ENCODE results near the gene DGUOK.
A peak's percentile ranks its signal among the peaks of the same experiment; 100 is the strongest.

The DGUOK gene

DNA sequence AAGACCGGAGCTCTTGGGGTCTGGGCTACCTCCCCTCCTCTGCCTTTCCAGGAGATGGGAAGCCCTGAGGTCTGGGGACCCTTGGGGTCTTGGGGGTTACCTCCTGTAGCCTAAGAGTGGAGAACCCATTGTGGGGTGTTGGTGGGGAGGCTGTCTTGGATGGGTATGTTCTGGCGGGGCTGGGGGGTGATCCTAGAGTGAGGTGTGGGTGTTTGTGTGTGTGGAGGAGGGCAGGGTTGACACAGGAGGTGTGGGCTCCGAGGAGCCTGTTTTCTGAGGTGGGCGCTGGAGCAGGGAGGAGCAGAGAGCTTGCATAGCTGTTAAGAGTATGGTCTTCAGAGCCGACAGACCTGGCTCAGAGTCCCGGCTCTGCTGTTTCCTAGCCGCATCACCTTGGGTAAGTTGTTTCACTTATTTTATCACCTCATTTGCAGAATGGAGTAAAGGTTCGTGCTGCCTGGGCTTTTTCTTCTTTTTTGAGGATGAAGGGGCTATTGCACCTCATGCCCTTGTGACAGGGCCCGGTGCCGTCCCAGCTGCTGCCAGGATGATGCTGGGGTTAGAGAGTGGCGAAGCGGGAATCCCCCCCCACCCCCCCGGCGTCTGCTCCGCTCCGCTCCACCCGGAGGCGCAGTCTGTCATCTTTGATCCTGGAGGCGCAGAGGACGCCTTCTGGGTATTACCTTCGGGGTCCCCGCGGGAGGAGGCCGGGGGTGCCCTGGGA, 75.3 kb downstream of the DGUOK start:
- Histone ChIP-seq H3K4me1 (ENCODE audit: control insufficient read depth, low read depth, low read length) (peaks cover 18% of the 10 kb centered on the region), H3K18ac (ENCODE audit: low read length) (no peak overlapping the region), H3K79me1 (ENCODE audit: low read length) (peaks cover 38% of the 10 kb centered on the region), H3K23ac (ENCODE audit: low read length) (peak overlapping the region; percentile 91), H3K27ac (ENCODE audit: low read depth, low read length) (no peak overlapping the region), H4K8ac (ENCODE audit: low read depth, low read length) (no peak overlapping the region), H3K9ac (ENCODE audit: low read length) (peak overlapping the region; percentile 41), H4K5ac (ENCODE audit: low read length) (no peak overlapping the region), H3K27me3 (ENCODE audit: insufficient read depth, low read length, poor library complexity) (no peaks in the 10 kb centered on the region), H2AK5ac (ENCODE audit: low read length) (no peak overlapping the region), H3K79me2 (ENCODE audit: control insufficient read depth, insufficient read depth, low read length) (peaks cover 34% of the 10 kb centered on the region), H3K36me3 (ENCODE audit: control insufficient read depth, insufficient read depth, low read length) (no peaks in the 10 kb centered on the region), H3K56ac (ENCODE audit: low read length) (peak overlapping the region; percentile 35), H2BK5ac (ENCODE audit: low read length) (no peak overlapping the region), H3K4me3 (ENCODE audit: low read length) (no peak overlapping the region), H3K4ac (ENCODE audit: low read depth, low read length) (no peak overlapping the region), H3K4me2 (ENCODE audit: low read length) (peak overlapping the region; percentile 70), H2BK120ac (ENCODE audit: low read depth, low read length) (no peak overlapping the region), H2BK15ac (replicated peaks; ENCODE audit: low read depth) (no peak overlapping the region)
- WGBS (ENCODE audit: extremely low coverage, insufficient coverage, low lambda C conversion rate): no CpG with 5 or more reads among the region's 24 CpGs
- no peak for DNase-seq

DNA sequence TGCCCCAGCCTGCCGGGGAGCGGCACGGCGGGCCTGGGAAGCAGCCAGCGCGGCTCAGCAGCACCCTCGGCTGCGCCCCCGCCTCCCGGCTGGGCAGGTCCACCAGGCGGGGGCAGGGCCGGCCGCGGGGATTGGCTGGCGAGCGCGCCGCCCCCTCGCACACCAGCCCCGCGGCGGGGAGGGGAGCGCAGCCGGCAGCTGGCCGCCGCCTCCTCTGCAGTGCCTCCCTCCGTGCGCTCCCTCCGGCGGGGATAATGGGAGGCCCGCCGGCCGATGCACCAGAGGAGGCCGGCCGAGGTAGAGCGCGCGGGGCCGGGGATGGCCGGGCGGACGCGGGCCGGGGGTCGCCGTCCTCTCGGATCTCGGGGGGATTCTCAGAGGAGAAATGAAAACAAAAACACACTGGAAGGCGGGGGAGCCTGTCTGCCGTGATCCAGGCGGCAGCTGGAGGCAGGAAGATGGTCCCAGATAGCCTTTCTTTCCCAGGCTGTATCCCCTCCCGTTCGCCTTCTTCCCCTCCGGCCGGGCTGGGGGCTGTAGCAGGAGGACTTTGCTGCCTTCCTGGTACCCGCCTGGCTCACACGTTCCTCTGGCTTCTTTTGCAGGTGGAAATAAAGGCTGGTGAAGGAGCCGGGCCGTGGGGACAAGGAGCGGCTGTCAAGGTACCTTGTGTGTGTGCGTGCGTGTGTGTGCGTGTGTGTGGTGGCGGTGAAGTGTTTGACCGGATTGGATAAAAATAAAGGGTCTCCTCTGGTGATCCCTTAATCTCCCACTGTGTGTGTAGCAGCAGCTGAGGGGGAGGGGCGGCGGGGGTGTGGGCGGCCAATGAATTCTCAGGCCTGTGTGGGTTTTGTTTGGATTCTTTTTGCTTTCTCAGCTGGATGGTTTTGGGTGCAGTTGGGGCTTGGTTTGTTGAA, 76.1 kb downstream of the DGUOK start:
- Histone ChIP-seq H3K18ac (ENCODE audit: low read length) (peak overlapping the region; percentile 42), H2BK15ac (replicated peaks; ENCODE audit: low read depth) (no peak overlapping the region), H3K79me1 (ENCODE audit: low read length) (peaks cover 37% of the 10 kb centered on the region), H3K23ac (ENCODE audit: low read length) (no peak overlapping the region), H3K27me3 (ENCODE audit: insufficient read depth, low read length, poor library complexity) (no peaks in the 10 kb centered on the region), H4K5ac (ENCODE audit: low read length) (no peak overlapping the region), H4K8ac (ENCODE audit: low read depth, low read length) (no peak overlapping the region), H2BK5ac (ENCODE audit: low read length) (no peak overlapping the region), H2AK5ac (ENCODE audit: low read length) (no peak overlapping the region), H2BK120ac (ENCODE audit: low read depth, low read length) (no peak overlapping the region), H3K4me1 (ENCODE audit: control insufficient read depth, low read depth, low read length) (peaks cover 23% of the 10 kb centered on the region), H3K4me2 (ENCODE audit: low read length) (peak overlapping the region; percentile 92), H3K9ac (ENCODE audit: low read length) (peak overlapping the region; percentile 69), H3K36me3 (ENCODE audit: control insufficient read depth, insufficient read depth, low read length) (no peaks in the 10 kb centered on the region), H3K4ac (ENCODE audit: low read depth, low read length) (no peak overlapping the region), H3K79me2 (ENCODE audit: control insufficient read depth, insufficient read depth, low read length) (peaks cover 33% of the 10 kb centered on the region), H3K27ac (ENCODE audit: low read depth, low read length) (peak overlapping the region; percentile 78), H3K56ac (ENCODE audit: low read length) (peak overlapping the region; percentile 85), H3K4me3 (ENCODE audit: low read length) (peak overlapping the region; percentile 36)
- WGBS (ENCODE audit: extremely low coverage, insufficient coverage, low lambda C conversion rate): no CpG with 5 or more reads among the region's 68 CpGs
- DNase-seq: peak; percentile 92

DNA sequence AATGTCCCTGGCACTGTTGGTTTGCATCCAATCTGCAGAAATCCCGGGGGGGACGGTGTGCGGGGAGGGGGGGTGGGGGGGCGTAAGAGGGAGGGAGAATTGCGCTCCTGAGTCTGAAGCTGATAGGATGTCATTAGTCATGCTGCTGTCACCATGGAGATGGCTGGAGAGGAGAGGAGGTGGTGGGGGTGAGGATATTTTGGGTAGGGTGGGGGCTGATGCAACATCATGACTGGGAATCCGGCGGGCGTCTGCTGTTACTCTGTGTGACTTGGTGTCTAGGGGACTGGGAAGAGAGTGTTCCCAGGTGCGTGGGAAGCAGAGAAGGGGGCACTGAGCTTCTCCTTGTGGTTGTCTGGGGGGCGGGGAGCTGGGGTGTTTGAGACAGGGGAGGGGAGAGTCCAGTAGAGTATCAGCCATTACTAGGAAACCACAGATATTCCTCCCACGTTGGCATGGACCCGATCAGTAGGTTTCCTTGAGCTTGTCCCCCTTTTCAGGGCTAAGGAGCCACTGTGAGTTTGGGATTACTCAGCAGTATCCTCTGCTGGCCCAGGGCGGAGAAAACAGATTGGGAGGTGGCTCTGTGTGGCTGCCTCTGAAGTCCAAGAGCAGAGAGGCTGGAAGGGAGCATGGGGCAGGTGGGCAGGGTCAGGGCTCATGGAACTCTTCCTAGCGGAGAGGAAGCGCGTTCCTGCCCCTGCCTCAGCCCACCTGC, 77.0 kb downstream of the DGUOK start:
- Histone ChIP-seq H3K79me2 (ENCODE audit: control insufficient read depth, insufficient read depth, low read length) (peaks cover 31% of the 10 kb centered on the region), H4K8ac (ENCODE audit: low read depth, low read length) (no peak overlapping the region), H4K5ac (ENCODE audit: low read length) (no peak overlapping the region), H3K18ac (ENCODE audit: low read length) (no peak overlapping the region), H2BK120ac (ENCODE audit: low read depth, low read length) (no peak overlapping the region), H3K4me2 (ENCODE audit: low read length) (no peak overlapping the region), H2BK15ac (replicated peaks; ENCODE audit: low read depth) (no peak overlapping the region), H3K23ac (ENCODE audit: low read length) (no peak overlapping the region), H3K36me3 (ENCODE audit: control insufficient read depth, insufficient read depth, low read length) (no peaks in the 10 kb centered on the region), H3K56ac (ENCODE audit: low read length) (peak overlapping the region; percentile 43), H2AK5ac (ENCODE audit: low read length) (no peak overlapping the region), H3K27ac (ENCODE audit: low read depth, low read length) (no peak overlapping the region), H3K9ac (ENCODE audit: low read length) (no peak overlapping the region), H3K4me1 (ENCODE audit: control insufficient read depth, low read depth, low read length) (peaks cover 31% of the 10 kb centered on the region), H3K4ac (ENCODE audit: low read depth, low read length) (no peak overlapping the region), H3K4me3 (ENCODE audit: low read length) (no peak overlapping the region), H2BK5ac (ENCODE audit: low read length) (no peak overlapping the region), H3K27me3 (ENCODE audit: insufficient read depth, low read length, poor library complexity) (no peaks in the 10 kb centered on the region), H3K79me1 (ENCODE audit: low read length) (peaks cover 35% of the 10 kb centered on the region)
- no CpG with 5 or more reads among the region's 16 CpGs for WGBS (ENCODE audit: extremely low coverage, insufficient coverage, low lambda C conversion rate)
- peak; percentile 76 for DNase-seq

DNA sequence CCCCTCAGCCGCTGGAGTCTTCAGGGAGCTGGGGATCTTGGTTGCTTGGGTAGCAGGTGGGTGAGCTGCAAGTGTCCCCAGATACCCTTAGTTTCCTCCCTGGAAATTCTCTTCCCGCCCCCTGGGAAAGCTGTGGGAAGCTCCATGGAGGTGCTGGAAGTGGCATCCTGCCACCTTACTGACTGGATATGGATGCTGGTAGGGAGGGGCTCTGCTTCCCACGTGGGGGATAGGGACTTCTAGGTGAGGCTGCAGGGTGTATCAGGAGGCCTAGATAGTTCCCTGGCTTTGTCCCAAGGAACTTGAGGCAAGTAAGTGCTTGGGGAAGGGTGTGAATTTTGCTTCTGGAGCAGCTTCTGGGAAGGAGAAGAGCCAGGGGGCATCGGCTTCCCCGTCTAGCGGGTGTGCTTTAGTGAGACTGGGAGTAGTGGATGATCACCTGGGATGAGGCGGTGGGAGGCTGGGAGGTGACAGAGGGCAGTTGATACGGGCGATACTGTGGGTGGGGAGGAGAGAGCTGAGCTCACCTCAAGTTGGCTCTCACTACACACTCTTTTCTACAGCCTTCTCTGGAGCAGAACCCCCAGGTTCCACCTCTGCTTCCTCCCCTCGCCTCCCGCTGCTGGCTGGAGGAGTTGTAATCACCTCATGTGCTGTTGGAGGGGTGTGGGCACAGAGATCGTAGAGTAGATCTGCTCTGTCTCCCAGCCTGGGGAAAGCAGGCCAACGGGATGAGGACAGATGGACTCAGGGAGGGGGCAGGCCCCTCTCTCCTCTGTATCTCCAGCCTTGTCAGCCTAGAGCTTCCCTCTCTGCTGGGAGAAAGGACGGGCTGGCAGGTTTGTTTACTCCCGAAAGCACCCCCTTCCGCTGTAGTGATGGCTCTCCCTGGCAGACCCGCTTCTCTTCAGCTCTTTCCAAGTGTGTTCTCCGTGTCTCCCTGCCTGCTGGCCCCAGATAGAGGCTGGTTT, 77.8 kb downstream of the DGUOK start:
- peaks cover 25% of the 10 kb centered on the region for H3K79me2 ChIP-seq (ENCODE audit: control insufficient read depth, insufficient read depth, low read length)
- DNase-seq: no peak
- H4K8ac ChIP-seq (ENCODE audit: low read depth, low read length): no peak overlapping the region
- no peak overlapping the region for H3K27ac ChIP-seq (ENCODE audit: low read depth, low read length)
- H3K4me1 ChIP-seq (ENCODE audit: control insufficient read depth, low read depth, low read length): peaks cover 38% of the 10 kb centered on the region
- no CpG with 5 or more reads among the region's 18 CpGs for WGBS (ENCODE audit: extremely low coverage, insufficient coverage, low lambda C conversion rate)
- no peak overlapping the region for H2BK15ac ChIP-seq (replicated peaks; ENCODE audit: low read depth)
- H3K36me3 ChIP-seq (ENCODE audit: control insufficient read depth, insufficient read depth, low read length): no peaks in the 10 kb centered on the region
- no peak overlapping the region for H2AK5ac ChIP-seq (ENCODE audit: low read length)
- no peak overlapping the region for H2BK120ac ChIP-seq (ENCODE audit: low read depth, low read length)
- peak overlapping the region; percentile 15 for H3K9ac ChIP-seq (ENCODE audit: low read length)
- H3K4ac ChIP-seq (ENCODE audit: low read depth, low read length): no peak overlapping the region
- no peaks in the 10 kb centered on the region for H3K27me3 ChIP-seq (ENCODE audit: insufficient read depth, low read length, poor library complexity)
- peaks cover 30% of the 10 kb centered on the region for H3K79me1 ChIP-seq (ENCODE audit: low read length)
- no peak overlapping the region for H3K4me2 ChIP-seq (ENCODE audit: low read length)
- H3K4me3 ChIP-seq (ENCODE audit: low read length): no peak overlapping the region
- peak overlapping the region; percentile 18 for H3K56ac ChIP-seq (ENCODE audit: low read length)
- H4K5ac ChIP-seq (ENCODE audit: low read length): no peak overlapping the region
- no peak overlapping the region for H3K18ac ChIP-seq (ENCODE audit: low read length)
- H2BK5ac ChIP-seq (ENCODE audit: low read length): no peak overlapping the region
- no peak overlapping the region for H3K23ac ChIP-seq (ENCODE audit: low read length)

GRCh38 chr2:74005786-74006185, 79.1 kb downstream of the DGUOK start:
- peaks cover 36% of the 10 kb centered on the region for H3K4me1 ChIP-seq (ENCODE audit: control insufficient read depth, low read depth, low read length)
- H4K5ac ChIP-seq (ENCODE audit: low read length): no peak overlapping the region
- H2BK120ac ChIP-seq (ENCODE audit: low read depth, low read length): no peak overlapping the region
- H2BK5ac ChIP-seq (ENCODE audit: low read length): no peak overlapping the region
- H3K23ac ChIP-seq (ENCODE audit: low read length): no peak overlapping the region
- no peak overlapping the region for H2AK5ac ChIP-seq (ENCODE audit: low read length)
- no peak overlapping the region for H3K4me2 ChIP-seq (ENCODE audit: low read length)
- no peak overlapping the region for H4K8ac ChIP-seq (ENCODE audit: low read depth, low read length)
- peaks cover 26% of the 10 kb centered on the region for H3K79me1 ChIP-seq (ENCODE audit: low read length)
- WGBS (ENCODE audit: extremely low coverage, insufficient coverage, low lambda C conversion rate): no CpG with 5 or more reads among the region's 8 CpGs
- H2BK15ac ChIP-seq (replicated peaks; ENCODE audit: low read depth): no peak overlapping the region
- H3K9ac ChIP-seq (ENCODE audit: low read length): no peak overlapping the region
- H3K27ac ChIP-seq (ENCODE audit: low read depth, low read length): no peak overlapping the region
- no peak overlapping the region for H3K4ac ChIP-seq (ENCODE audit: low read depth, low read length)
- H3K79me2 ChIP-seq (ENCODE audit: control insufficient read depth, insufficient read depth, low read length): peaks cover 27% of the 10 kb centered on the region
- no peak overlapping the region for H3K4me3 ChIP-seq (ENCODE audit: low read length)
- no peak overlapping the region for H3K18ac ChIP-seq (ENCODE audit: low read length)
- DNase-seq: no peak
- no peaks in the 10 kb centered on the region for H3K36me3 ChIP-seq (ENCODE audit: control insufficient read depth, insufficient read depth, low read length)
- no peaks in the 10 kb centered on the region for H3K27me3 ChIP-seq (ENCODE audit: insufficient read depth, low read length, poor library complexity)
- H3K56ac ChIP-seq (ENCODE audit: low read length): no peak overlapping the region
